ENCODE data around the gene CDK10.
A peak's percentile ranks its signal among the peaks of the same experiment; 100 is the strongest.
"Not testable (repeated sequence)": the region's sequence is repeated elsewhere in the genome, so short reads cannot be mapped to it uniquely, and the experiment has no call there.

The CDK10 gene, protein sequence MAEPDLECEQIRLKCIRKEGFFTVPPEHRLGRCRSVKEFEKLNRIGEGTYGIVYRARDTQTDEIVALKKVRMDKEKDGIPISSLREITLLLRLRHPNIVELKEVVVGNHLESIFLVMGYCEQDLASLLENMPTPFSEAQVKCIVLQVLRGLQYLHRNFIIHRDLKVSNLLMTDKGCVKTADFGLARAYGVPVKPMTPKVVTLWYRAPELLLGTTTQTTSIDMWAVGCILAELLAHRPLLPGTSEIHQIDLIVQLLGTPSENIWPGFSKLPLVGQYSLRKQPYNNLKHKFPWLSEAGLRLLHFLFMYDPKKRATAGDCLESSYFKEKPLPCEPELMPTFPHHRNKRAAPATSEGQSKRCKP

GRCh38 chr16:89686520-89687091 lies at the start of gene CDK10:
Gene CDK10, plus strand, starts transcription at chr16:89686689. Its CDS starts 22 bp downstream, at chr16:89686711.
- DNase-seq = peak; percentile 51

GRCh38 chr16:89637379-89637778 lies 49.1 kb upstream of the CDK10 start:
- no peak for DNase-seq

DNA sequence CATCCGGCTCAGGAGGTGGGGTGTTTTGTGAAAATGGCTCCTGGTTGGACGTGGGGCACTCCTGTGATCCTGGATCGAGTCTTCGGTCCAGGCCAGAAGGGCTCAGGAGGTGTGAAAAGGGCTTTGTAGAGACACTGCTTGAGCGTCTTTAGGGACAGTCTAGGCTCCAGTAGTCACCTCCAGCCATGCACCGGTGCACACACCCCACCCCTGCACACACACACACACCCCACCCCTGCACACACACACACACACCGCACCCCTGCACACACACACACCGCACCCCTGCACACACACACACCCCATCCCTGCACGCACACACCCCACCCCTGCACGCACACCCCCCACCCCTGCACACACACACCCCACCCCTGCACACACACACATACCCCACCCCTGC lies 48.0 kb upstream of the CDK10 start:
- no peak for DNase-seq

- no peak for DNase-seq
Observed at GRCh38 chr16:89639385-89639784, 47.1 kb upstream of the CDK10 start.

DNA sequence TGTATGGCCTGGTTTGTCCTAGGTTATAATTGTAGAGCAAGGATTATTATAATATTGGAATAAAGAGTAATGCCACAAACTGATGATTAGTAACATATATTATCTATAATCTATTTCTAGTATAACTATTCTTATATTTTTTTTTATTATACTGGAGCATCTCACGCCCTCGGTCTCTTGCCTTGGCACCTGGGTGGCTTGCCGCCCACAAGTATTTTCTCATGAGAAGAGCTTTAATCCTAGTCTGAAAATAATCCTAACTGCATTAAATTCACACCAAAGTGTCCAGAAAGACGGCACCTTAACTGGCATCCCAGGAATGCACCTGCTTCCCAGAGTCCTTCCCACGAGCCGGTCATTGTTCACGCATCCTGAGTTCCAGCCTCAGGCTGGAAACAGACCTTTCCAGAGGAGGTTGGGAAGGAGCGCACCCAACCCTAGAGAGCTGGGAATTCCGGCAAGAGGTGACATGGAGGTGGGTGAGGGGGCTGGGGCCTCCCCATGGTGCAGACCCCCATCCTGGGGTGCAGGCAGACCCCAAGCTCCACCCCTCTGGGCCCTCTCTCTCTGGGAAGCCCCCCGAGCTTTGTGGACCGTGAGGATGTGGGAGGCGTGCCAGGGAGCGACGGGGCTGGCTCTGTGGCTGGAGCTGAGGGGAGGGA lies 44.9 kb upstream of the CDK10 start:
- no peak for DNase-seq

DNA sequence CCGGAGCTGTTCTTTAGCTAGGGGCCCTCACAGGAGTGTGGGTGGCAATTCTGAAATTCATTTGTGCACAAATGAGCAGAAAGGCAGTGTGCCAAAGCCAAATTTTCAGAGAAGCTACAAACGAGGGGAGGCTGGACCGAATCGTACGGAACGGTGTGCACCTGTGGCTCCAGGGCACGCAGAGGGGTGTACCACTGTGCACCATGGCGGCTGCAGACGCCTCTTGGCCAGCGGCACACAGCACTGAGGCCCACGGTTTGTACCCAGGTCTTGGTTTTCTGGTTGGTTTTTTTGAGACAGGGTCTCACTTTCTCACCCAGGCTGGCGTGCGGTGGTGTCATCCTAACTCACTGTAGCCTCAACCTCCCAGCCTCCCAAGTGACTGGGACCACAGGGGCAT lies 43.9 kb upstream of the CDK10 start:
- no peak for DNase-seq

GRCh38 chr16:89643769-89644300 lies 42.7 kb upstream of the CDK10 start:
- DNase-seq = no peak

DNA sequence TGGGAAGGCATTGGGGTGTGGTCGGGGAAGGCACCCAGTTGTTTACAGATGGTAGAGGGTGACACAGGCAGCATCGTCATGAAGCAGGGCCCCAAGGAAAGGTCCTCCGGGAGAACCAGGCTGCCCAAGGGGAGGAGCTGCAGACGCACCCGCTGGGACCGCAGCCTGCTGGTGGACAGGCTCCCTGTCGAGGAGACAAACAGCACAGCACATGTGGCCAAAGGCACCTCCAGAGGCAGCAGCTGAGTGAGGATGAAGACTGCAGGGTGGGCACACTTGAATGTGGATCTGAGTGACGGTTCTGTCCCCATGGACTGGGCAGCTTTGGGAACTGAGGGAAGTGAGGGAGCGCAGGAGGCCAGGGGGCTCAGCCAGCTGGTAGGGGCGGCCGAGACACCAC lies 41.4 kb upstream of the CDK10 start:
- no peak for DNase-seq

DNA sequence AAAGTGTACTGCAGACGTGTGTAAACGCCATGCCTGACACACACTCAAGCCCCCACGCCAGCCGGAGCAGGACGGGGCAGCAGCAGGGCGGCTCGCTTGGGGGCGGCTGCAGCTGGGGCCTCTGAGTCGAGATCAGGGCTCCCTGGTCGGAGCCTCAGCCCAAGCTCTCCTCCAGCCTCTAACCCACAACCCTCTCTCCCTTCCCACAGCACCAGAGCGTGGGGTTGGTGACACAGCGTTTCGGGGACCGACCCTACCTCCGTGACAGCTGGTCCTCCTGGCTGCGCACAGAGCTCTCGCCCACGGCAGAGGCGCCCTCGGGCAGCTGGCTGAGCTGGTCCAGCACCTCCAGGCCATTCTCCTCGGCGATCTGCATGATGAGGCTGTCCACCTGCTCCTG lies 40.2 kb upstream of the CDK10 start:
- no peak for DNase-seq

DNA sequence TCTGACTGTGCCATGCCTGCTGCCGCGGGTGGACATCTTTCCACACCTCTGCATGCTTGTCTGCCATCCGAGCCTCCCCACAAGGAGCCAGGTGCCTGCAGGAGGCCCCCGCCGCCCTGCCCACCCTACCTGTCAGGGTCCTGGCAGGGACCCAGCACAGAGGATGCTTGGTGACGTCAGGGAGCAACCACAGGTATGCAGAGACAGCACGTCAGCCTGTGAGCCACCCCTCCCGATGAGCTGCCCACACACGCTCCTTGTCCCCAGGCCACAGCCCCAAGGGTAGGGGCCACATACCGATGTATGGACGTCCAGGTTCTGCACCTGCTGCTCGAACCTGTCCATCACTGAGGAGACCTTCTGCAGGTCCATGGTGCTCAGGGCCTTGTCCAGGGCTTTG lies 39.6 kb upstream of the CDK10 start:
- no peak for DNase-seq

GRCh38 chr16:89651584-89651983 lies 34.9 kb upstream of the CDK10 start:
- DNase-seq = no peak

DNA sequence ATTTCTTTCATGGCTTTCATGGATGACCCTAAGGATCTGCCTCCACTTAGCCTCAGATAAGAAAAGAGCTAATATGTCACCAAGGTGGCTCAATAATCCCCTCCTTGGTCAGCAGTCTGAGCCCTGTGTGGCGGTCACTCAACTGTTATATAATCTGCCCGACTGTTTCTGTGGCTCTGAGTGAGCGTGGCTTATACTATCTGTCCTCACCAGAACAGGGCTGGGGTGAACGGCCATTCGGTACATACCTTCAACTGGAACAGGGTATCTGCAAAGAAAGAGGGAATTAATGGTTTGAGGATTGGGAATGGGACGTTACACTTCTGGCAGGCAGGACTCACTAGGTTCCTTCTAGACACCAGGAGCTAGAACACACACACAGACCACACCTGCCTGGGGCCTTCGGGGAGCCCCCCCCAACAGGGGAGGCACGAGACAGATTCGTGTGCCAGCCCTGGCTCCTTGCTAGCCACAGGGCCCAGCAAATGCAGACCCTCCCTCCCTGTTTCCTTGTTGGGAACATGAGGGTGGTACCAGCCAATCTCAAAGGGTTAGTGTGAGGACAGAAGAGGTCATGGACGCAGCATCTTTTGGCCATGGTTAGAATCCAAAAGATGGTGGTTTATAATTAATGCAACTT lies 32.7 kb upstream of the CDK10 start:
- DNase-seq = no peak

GRCh38 chr16:89655062-89655643 lies 31.3 kb upstream of the CDK10 start:
- DNase-seq = no peak

GRCh38 chr16:89656435-89657121 lies 29.9 kb upstream of the CDK10 start:
- DNase-seq = no peak

DNA sequence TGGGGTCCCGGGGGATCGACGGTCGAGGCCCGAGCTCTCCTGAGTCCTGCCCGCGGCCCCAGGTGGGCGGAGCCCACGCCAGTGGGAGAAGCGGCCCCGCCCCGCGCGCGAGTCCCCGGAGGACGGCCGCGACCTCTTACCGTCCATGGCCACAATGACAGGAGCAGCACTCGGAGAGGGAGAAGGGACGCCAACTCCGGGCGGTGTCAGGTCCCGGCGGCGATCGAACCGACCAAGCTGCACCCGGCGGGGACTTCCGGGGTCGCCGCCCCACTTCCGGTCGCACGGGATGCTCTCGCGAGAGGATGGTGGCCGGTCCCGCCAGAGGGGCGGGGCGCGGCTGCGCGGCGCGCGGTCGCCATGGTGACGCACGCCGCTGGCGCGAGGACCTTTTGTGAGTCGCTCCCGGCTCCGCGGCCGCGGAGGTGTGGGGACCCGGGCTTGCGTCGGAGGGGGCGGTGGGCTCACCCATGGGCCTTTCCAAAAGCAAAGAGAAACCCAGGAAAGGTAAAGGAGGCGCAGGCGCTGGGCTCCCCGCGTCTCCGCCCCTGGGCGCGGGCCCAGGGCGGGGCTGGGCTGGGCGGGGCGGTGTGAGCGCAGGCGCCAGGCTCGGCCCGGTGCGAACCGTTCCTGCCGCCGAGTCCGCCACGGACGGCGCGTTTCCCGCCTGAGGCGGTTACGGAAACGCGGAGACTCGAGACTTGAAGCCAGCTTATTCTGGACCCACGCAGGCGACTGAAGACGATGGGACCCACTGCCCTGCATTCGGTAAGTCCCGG lies 28.9 kb upstream of the CDK10 start, which contains the start of the genes CHMP1A and SPATA33:
CHMP1A (minus strand) TSS at position 267 of the 779 bp plus-strand sequence; CDS start at position 147, 120 bp downstream.
SPATA33 (plus strand) TSS at position 395 of the 779 bp plus-strand sequence; CDS start at position 471, 76 bp downstream.
- DNase-seq = no peak

DNA sequence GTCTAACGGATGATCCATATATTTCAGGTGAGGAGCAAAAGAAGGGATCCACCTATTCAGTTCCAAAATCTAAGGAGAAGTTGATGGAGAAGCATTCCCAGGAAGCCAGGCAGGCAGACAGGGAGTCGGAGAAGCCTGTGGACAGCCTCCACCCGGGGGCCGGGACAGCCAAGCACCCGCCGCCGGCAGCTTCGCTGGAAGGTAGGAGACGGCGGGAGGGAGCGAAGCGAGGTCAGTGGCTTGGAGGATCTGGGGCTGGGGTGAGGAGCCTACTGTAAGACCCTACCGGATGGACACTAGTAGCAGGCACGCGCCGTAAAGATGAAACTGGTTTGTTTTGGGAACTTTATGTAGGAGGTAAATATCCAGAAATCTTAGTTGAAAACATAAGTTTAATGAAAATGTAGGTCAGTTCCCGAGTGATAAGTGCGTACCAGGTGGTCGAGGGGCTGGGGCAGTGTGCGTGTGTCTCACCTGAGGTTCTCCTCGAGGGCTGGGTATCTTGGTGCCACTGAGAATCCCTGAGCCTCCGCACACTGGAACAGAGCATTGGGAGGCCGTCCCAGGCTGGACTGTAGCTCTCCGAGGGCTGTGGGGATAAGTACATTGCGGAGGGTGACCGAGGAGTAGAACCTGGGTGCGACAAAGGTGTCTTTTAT lies 28.1 kb upstream of the CDK10 start:
- DNase-seq = no peak

GRCh38 chr16:89660146-89660545 lies 26.3 kb upstream of the CDK10 start:
- no peak for DNase-seq

- no peak for DNase-seq
Observed at GRCh38 chr16:89661215-89661614, 25.3 kb upstream of the CDK10 start.

DNA sequence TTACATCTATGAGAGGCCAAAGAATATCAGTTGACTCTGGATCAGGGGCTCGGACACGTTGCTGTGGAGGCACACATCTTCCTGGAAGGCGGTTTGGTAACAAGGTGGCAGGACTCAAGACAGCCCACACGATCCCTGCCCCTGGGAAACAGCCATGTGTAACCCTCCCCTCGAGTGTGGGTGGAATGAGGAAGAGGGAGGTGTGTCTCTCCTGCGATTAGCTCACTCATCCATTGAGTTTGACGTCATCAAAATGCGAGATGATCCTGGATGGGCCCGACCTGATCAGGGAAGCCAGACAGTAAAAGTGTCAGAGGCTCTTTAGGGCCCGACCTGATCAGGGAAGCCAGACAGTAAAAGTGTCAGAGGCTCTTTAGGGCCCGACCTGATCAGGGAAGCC lies 22.3 kb upstream of the CDK10 start:
- not testable (repeated sequence) for DNase-seq

- not testable (repeated sequence) for DNase-seq
Observed at GRCh38 chr16:89667000-89667399, 19.5 kb upstream of the CDK10 start.

GRCh38 chr16:89667633-89668032 lies 18.9 kb upstream of the CDK10 start:
- no peak for DNase-seq
